B cell (primary cell): ENCODE results near the gene ELFN1.

Source experiments
- CTCF ChIP-seq: fragments of 200-600 bp; IDR thresholded peaks from one replicate; pipeline ENCODE4 v1.8.0; 2022; ENCODE audit warnings: antibody characterized with exemption, mild to moderate bottlenecking
- EZH2 ChIP-seq: IDR thresholded peaks from 2 replicates; pipeline ENCODE4 v1.6.1; 2012; ENCODE audit warnings: borderline replicate concordance, low read depth, mild to moderate bottlenecking, moderate library complexity, low read length; ENCODE audit not compliant: insufficient read depth, poor library complexity, severe bottlenecking

GRCh38 chr7:1781369-1781768 lies 111.3 kb downstream of the ELFN1 start:
- TF ChIP-seq CTCF (no peak), EZH2 (no peak)
